SIG-M5 (cell line): Measurements from ENCODE around the gene LST1.

Experiments
- DNase-seq: peaks from one replicate; lab custom pipeline; 2025; lab: John Stamatoyannopoulos, UW

The LST1 gene

GRCh38 chr6:31586008-31586407, at the start of gene LST1:
Gene LST1 (plus strand): TSS chr6:31586277. CDS start chr6:31587300, 1,023 bp downstream.
- DNase-seq = peak; percentile 60

GRCh38 chr6:31538805-31539400, 47.2 kb upstream of the LST1 start:
- no peak for DNase-seq

DNA sequence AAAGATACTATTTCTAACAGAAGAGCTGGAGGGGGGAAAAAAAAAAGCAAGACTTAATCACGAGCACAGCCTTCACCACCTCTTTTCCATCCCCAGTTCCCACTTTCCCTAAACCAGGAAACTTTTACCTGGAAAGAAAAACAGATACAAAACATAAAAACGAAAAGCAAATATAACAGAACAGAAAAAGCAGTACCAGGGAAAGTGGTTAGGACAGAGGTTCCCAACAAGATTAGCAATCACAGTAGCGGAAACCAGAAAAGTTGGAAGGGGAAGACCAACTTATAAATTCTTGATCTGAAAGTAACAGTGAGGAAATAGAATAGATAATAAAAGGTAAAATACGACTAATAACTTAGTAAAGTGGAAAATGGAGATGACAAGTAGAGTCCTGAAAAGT, 45.4 kb upstream of the LST1 start:
- DNase-seq = no peak

DNA sequence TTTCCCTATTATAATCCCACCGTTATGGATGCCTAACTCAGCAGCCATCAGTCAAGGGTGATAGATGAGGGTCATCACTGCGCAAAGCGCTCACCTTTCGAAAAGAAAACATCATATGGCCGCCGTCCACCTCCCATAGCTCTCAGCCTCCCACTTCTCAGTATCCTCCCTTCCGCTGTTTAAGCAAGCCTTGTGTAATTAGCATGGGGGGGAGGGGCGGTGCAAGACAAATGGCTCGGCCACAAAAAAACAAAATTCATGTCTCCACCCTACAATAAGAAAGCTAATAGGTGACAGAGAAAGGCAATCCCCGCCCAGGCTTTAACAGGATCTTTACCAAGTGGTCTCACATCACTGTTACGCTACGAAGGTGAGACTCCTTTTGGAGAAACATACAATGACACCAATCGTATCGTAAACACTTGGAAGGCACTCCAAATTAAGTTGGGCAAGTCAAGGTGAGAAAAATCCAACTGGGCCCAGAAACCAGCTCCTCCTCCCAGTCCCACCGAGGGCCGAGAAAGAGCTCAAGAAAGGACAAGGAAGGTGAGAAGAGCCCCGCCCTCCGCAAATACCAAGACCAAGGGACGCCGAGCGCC, 44.9 kb upstream of the LST1 start:
- DNase-seq = no peak

DNA sequence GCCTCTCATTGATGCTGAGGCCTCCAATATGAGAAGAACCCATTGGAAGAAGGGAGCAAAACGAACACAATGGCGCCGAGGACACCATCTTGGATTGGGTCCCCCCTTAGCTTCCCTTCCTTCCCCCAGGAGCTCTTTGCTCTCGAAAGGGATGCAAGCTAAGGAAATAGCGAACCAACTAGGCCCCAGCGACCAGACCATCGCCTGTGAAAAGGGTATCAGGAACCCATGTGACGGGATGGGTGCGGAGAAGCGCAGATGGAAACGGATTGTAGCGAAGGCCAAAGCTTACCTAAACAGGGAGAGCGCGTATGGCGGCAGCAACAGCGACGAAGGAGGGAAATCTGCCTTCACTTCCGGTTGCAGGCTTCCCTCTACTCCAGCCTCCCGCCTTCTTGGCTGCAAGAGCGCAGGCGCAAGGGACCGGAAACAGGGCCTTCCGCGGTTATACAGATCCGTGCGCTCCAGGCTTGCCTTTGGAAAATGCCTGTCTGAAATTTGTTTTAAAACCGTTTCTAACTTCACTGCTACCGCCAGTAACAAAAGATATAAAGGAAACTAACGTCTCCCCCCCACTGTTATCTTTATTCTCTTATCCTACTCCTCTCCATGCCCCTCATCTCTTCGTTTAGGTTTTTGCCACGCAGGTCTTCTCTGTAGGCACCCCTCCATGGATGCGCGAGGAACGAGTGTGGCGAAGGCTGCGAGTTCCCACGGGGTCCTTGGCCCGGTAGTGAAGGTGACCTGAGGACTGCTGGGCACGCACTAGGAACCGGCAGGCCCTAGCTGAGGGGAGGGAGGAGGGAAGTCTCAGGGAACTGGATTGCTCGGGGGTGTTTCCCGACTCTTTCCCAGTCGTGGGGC, 44.2 kb upstream of the LST1 start, which contains the start of gene DDX39B:
Gene DDX39B, minus strand, starts transcription at position 346 of the 864 bp plus-strand sequence. CDS start 1,471 bp downstream, outside the sequence.
- peak; percentile 78 for DNase-seq

DNA sequence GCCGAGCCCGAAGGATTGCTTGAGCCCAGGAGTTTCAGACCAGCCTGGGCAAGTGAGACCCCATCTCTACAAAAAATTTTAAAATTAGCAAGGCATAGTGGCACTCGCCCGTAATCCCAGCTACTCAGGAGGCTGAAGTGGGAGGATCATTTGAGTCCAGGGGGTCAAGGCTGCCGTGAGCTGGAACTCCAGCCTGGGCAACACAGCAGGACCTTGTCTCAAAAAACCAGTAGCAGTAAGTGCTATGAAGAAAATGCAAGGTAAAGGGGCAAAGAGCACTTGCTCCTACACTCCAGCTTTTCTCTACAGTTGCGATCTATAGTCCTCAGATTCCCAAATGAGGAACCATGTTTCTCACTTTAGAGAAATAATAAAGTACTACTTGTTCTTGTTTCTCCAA, 42.4 kb upstream of the LST1 start:
- DNase-seq = no peak

DNA sequence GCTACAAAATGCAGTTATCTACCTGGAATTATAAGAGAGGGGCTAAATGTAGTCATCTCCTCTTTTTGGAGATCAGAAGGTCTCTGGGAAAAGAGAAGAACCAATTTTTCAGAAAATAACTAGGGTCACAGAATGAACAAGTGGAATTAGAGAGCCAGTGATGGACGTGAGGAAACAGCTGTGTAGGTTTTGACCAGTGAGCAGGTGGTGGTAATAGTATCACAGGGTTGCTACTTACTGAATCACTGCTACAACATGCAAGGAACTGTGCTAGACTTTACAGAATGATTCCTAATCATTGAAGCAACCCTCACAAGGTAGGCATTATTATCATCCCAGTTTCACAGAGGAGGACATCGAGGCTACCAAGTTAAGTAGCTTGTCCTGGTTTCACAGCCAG, 41.4 kb upstream of the LST1 start:
- no peak for DNase-seq

- DNase-seq = no peak
Measured at GRCh38 chr6:31545291-31545690, 40.8 kb upstream of the LST1 start.

DNA sequence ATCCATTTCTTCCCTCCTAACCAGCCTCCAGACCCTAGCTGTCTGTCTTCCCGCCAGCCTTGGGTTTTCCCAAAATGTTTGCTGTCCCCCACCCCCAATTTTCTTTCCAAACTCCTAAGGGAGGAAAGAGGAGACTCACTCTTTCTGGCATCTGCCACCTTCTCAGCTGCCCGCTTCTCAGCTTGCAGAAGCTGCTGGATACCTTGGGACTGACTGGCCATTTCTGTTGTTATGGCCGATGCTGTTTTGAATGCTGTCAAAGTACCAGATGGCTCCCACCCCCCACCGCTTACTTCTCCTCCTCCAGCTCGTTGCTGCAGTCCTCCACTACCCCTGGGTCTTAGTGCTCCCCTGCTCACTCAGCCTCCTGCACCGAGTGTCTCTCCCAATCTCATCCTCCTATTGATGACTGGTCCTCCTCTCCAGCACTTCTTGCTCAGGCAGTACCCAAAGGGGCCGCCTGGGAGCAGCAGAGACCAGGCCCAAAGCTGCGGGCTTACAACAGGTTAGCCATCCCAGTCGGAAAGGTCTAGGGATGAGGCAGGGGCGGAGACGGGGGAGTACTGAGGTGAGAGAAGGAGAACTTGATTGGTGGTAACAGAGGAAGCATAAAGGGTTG, 39.6 kb upstream of the LST1 start, which contains the start of gene ATP6V1G2:
Gene ATP6V1G2, minus strand, starts transcription at position 270 of the 619 bp plus-strand sequence. Its CDS starts 49 bp downstream, at position 221.
- peak; percentile 49 for DNase-seq

GRCh38 chr6:31546958-31547726, 38.9 kb upstream of the LST1 start, which contains the start of gene NFKBIL1:
Gene NFKBIL1 (plus strand): TSS chr6:31547608. CDS start chr6:31547695, 87 bp downstream.
- DNase-seq = peak; percentile 95

DNA sequence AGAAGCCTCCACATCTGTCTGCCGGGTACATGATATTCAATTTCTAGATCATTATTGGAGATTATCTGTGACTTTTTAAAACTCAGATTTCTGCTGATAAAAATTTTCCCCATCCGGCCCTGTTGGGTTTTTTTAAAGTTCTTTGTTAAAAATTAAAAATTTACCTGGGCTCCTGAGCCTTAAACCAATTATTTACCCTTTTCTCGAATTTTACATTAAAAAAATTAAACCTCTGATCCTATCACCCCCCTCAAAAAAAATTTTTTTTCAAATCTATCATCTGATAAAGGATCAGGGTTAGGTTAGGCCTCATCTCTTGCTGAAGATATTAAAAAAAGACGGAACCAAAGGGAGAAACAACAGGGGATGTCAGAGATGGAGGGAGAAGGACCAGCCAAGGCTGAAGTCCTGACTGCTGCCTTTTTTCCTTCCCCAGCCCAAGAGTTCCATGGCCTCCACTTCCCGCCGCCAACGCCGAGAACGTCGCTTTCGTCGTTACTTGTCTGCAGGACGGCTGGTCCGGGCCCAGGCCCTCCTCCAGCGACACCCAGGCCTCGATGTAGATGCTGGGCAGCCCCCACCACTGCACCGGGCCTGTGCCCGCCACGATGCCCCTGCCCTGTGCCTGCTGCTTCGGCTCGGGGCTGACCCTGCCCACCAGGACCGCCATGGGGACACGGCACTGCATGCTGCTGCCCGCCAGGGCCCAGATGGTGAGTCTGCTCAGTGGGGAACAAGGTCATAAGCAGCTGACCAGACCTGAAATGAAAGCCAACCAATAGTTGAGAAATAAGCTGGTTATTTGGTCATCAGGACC, 38.1 kb upstream of the LST1 start:
- DNase-seq = no peak

DNA sequence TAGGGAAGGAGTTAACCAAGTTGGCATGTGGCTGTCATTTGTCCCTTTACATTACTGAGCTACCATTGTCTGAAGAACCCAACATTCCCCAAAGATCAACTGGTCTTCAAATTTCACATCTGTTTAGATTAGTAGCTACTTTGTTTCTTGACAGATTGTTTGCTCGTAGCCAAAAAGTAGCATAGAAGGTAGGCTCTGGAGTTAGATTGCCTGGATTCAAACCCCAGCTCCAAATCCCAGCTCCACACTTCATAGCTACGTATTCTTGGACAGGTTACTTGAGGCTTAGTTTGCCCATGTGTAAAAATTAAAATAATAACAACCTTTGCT, 37.6 kb upstream of the LST1 start:
- no peak for DNase-seq

DNA sequence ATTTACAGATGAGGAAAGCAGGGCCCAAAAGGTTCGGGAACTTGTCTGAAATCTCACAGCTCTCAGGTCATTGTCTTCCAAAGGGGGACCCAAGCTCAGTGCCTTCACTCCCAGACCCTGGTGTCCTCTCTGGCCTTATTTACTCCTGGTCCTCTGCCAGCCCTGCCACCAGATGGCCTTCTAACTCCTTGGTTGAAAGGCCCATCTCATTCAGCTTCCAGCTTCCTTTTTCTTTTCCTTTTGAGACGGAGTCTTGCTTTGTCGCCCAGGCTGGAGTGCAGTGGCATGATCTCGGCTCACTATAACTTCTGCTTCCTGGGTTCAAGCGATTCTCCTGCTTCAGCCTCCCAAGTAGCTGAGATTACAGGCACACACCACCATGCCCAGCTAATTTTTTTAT, 34.7 kb upstream of the LST1 start:
- DNase-seq = peak; percentile 48

DNA sequence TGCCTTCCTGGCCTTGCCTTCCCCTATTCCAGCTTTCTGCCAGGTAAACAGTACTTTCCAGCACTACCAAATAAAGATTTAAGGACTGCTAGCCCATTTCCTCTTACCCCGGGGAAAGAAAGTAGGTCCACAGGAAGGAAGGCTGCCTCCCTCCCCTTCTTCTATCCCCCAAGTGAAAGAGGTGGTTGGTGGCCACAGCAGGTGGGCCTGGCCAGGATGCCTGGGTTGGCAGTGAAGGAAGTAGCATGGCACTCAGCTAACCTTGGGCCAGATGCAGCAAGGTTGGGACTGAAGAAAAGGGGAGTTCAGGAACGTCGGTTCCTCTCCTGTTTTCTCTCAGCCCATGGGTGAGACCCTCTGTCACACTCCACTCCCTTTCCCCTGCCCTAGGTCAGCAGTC, 29.8 kb upstream of the LST1 start:
- no peak for DNase-seq

- DNase-seq = no peak
Measured at GRCh38 chr6:31557443-31558317, 28.4 kb upstream of the LST1 start.

DNA sequence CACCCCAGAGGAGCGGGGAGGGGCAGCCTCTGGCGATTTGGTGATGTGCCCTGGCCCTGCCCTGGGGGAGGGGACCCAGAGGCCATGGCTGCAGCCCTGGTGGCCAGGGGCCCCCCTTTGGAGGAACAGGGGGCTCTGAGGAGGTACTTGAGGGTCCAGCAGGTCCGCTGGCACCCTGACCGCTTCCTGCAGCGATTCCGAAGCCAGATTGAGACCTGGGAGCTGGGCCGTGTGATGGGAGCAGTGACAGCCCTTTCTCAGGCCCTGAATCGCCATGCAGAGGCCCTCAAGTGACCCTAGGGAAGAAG, 27.8 kb upstream of the LST1 start:
- no peak for DNase-seq

DNA sequence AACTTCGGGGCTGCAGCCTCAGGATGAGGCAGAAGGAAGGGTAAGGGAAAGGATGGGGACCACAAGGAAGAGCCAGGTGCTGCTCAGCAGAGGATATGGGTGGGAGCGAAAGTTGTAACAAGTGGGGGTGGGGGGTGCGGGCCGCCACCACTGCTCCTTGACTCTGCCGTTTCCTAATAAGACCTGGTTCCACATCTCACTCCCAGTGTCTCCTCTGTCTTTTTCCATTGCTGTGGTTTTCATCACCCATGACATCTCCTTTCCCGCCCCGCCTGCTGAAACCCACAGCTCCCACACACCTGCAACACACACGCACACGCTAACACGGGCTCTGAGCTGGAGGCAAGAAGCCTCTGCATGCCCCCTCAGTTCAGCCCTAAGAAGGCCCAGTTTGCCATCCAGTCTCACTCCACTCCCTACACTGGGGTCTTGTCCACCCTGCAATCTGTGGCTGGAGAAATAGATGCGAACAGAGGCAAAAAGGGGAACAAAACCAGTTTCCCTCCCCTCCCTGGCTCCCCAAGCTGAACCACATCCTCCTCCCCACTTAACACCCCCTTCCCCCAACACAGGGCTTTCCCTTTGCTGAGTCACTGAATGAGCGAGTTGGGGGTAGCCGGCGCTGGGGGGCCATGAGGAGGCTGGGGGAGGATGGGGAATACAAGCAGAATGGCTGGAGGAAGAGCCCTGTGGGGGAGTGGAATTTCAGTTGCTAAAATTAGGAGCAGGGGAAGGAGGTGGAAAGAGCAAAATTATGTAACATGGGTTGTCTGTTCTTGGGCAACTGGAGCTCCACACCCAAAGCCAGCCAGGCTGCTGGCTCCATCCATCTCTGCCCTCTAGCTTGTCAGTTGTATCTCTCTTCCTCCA, 27.2 kb upstream of the LST1 start:
- peak; percentile 97 for DNase-seq

DNA sequence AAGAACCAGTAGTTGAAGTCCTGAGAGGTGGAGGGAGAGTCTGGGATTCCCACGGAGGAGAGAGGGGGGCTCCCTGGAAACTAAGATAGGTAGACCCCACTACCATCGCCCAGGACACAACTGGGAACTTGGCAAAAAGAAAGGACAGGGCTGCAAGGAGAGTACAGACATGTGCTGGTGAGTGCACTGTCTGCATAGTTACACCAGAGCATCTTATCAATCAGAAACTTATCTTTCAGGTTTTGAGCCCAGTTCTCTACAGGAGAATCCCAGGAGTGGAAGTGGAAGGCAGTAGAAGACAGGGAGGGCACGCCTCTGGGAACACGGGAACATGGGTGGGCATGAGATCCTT, 26.5 kb upstream of the LST1 start:
- no peak for DNase-seq
